Activated naive CD4-positive, alpha-beta T cell treated with anti-CD3 and anti-CD28 coated beads, Interleukin-2, amount 10 ng/mL, durations not matched to agents 7 days and 5 days (primary cell): Measurements from ENCODE around the gene SEMA5A.

Experiments used
- CTCF ChIA-PET: fragments of 350-600 bp; sonication (Branson Sonifier 250); formaldehyde crosslinking; loops from one replicate; lab custom pipeline; 2021; ENCODE audit warnings: antibody characterized with exemption; lab: Charles Lee
- DNase-seq: peaks from one replicate; pipeline ENCODE4 v3.0.0-alpha.2; 2020
- H3K27ac Mint-ChIP-seq: one replicate; pipeline ENCODE4 v1.8.0; 2021; ENCODE audit warnings: mild to moderate bottlenecking, moderate library complexity, mixed read lengths
- H3K27me3 Mint-ChIP-seq: one replicate; pipeline ENCODE4 v1.8.0; 2021; ENCODE audit warnings: mild to moderate bottlenecking, mixed read lengths
- H3K36me3 Mint-ChIP-seq: one replicate; pipeline ENCODE4 v1.8.0; 2021; ENCODE audit warnings: mixed read lengths
- H3K4me1 Mint-ChIP-seq: one replicate; pipeline ENCODE4 v1.8.0; 2021; ENCODE audit warnings: mixed read lengths
- H3K4me3 Mint-ChIP-seq: one replicate; pipeline ENCODE4 v1.8.0; 2021; ENCODE audit warnings: mild to moderate bottlenecking, moderate library complexity, mixed read lengths
- H3K9me3 Mint-ChIP-seq: one replicate; pipeline ENCODE4 v1.8.0; 2021; ENCODE audit warnings: mixed read lengths

SEMA5A gene

GRCh38 chr5:9545992-9546851 is at the start of gene SEMA5A:
SEMA5A (minus strand) TSS chr5:9546075; CDS start chr5:9379946, 166,129 bp downstream.
- H3K4me3 Mint-ChIP-seq = peak within 1 kb of the TSS; percentile 63
- DNase-seq = peak; percentile 37
- H3K36me3 Mint-ChIP-seq = no peaks in the 10 kb centered on the region
- peaks cover 9% of the 10 kb centered on the region for H3K4me1 Mint-ChIP-seq
- peaks cover 30% of the 10 kb centered on the region for H3K27me3 Mint-ChIP-seq
- CTCF ChIA-PET = no interaction called here
- no peak within 1 kb of the TSS for H3K27ac Mint-ChIP-seq
- H3K9me3 Mint-ChIP-seq = no peaks in the 10 kb centered on the region

GRCh38 chr5:9594913-9595312 is 49.0 kb upstream of the SEMA5A start:
- Mint-ChIP-seq H3K27ac (no peak overlapping the region), H3K36me3 (no peaks in the 10 kb centered on the region), H3K4me1 (no peaks in the 10 kb centered on the region), H3K9me3 (peaks cover 2% of the 10 kb centered on the region), H3K4me3 (no peak overlapping the region), H3K27me3 (peaks cover 5% of the 10 kb centered on the region)
- CTCF ChIA-PET = no interaction called here
- DNase-seq = no peak

GRCh38 chr5:9589049-9589835 is 43.4 kb upstream of the SEMA5A start:
- peaks cover 4% of the 10 kb centered on the region for H3K9me3 Mint-ChIP-seq
- no peak for DNase-seq
- H3K36me3 Mint-ChIP-seq = no peaks in the 10 kb centered on the region
- CTCF ChIA-PET = no interaction called here
- no peak overlapping the region for H3K27ac Mint-ChIP-seq
- H3K4me1 Mint-ChIP-seq = no peaks in the 10 kb centered on the region
- H3K4me3 Mint-ChIP-seq = no peak overlapping the region
- no peaks in the 10 kb centered on the region for H3K27me3 Mint-ChIP-seq

GRCh38 chr5:9588254-9588653 is 42.4 kb upstream of the SEMA5A start:
- H3K27me3 Mint-ChIP-seq = no peaks in the 10 kb centered on the region
- H3K4me1 Mint-ChIP-seq = no peaks in the 10 kb centered on the region
- H3K4me3 Mint-ChIP-seq = no peak overlapping the region
- no peak overlapping the region for H3K27ac Mint-ChIP-seq
- CTCF ChIA-PET = no interaction called here
- H3K9me3 Mint-ChIP-seq = peaks cover 4% of the 10 kb centered on the region
- no peak for DNase-seq
- H3K36me3 Mint-ChIP-seq = no peaks in the 10 kb centered on the region

- Mint-ChIP-seq H3K9me3 (peaks cover 4% of the 10 kb centered on the region), H3K27ac (no peak overlapping the region), H3K36me3 (no peaks in the 10 kb centered on the region), H3K27me3 (no peaks in the 10 kb centered on the region), H3K4me3 (no peak overlapping the region), H3K4me1 (no peaks in the 10 kb centered on the region)
- no peak for DNase-seq
- CTCF ChIA-PET = no interaction called here
Measured at GRCh38 chr5:9587135-9587534, 41.3 kb upstream of the SEMA5A start.

- H3K36me3 Mint-ChIP-seq = no peaks in the 10 kb centered on the region
- no peaks in the 10 kb centered on the region for H3K9me3 Mint-ChIP-seq
- no peaks in the 10 kb centered on the region for H3K27me3 Mint-ChIP-seq
- H3K4me3 Mint-ChIP-seq = no peak overlapping the region
- no peaks in the 10 kb centered on the region for H3K4me1 Mint-ChIP-seq
- CTCF ChIA-PET = no interaction called here
- no peak for DNase-seq
- no peak overlapping the region for H3K27ac Mint-ChIP-seq
Measured at GRCh38 chr5:9582406-9582805, 36.5 kb upstream of the SEMA5A start.

GRCh38 chr5:9573796-9574195 is 27.9 kb upstream of the SEMA5A start:
- no peak for DNase-seq
- Mint-ChIP-seq H3K36me3 (no peaks in the 10 kb centered on the region), H3K4me1 (no peaks in the 10 kb centered on the region), H3K9me3 (no peaks in the 10 kb centered on the region), H3K27me3 (no peaks in the 10 kb centered on the region), H3K27ac (no peak overlapping the region), H3K4me3 (no peak overlapping the region)
- CTCF ChIA-PET = no interaction called here

GRCh38 chr5:9572246-9572645 is 26.4 kb upstream of the SEMA5A start:
- Mint-ChIP-seq H3K9me3 (peaks cover 2% of the 10 kb centered on the region), H3K27me3 (no peaks in the 10 kb centered on the region), H3K4me3 (no peak overlapping the region), H3K27ac (no peak overlapping the region), H3K4me1 (no peaks in the 10 kb centered on the region), H3K36me3 (no peaks in the 10 kb centered on the region)
- no peak for DNase-seq
- CTCF ChIA-PET = no interaction called here

GRCh38 chr5:9570876-9571275 is 25.0 kb upstream of the SEMA5A start:
- peaks cover 5% of the 10 kb centered on the region for H3K9me3 Mint-ChIP-seq
- no peaks in the 10 kb centered on the region for H3K36me3 Mint-ChIP-seq
- no peaks in the 10 kb centered on the region for H3K27me3 Mint-ChIP-seq
- no peaks in the 10 kb centered on the region for H3K4me1 Mint-ChIP-seq
- no peak overlapping the region for H3K27ac Mint-ChIP-seq
- H3K4me3 Mint-ChIP-seq = no peak overlapping the region
- DNase-seq = no peak
- CTCF ChIA-PET = no interaction called here

- no peak overlapping the region for H3K4me3 Mint-ChIP-seq
- H3K4me1 Mint-ChIP-seq = no peaks in the 10 kb centered on the region
- no peak overlapping the region for H3K27ac Mint-ChIP-seq
- H3K27me3 Mint-ChIP-seq = no peaks in the 10 kb centered on the region
- H3K36me3 Mint-ChIP-seq = no peaks in the 10 kb centered on the region
- CTCF ChIA-PET = no interaction called here
- no peak for DNase-seq
- peaks cover 6% of the 10 kb centered on the region for H3K9me3 Mint-ChIP-seq
Measured at GRCh38 chr5:9567039-9567438, 21.2 kb upstream of the SEMA5A start.

- H3K4me1 Mint-ChIP-seq = no peaks in the 10 kb centered on the region
- CTCF ChIA-PET = no interaction called here
Measured at GRCh38 chr5:9564752-9565151, 18.9 kb upstream of the SEMA5A start.

GRCh38 chr5:9562141-9562540 is 16.3 kb upstream of the SEMA5A start:
- peaks cover 4% of the 10 kb centered on the region for H3K9me3 Mint-ChIP-seq
- H3K27me3 Mint-ChIP-seq = no peaks in the 10 kb centered on the region
- CTCF ChIA-PET = no interaction called here
- no peaks in the 10 kb centered on the region for H3K36me3 Mint-ChIP-seq
- H3K27ac Mint-ChIP-seq = no peak overlapping the region
- no peak for DNase-seq
- no peaks in the 10 kb centered on the region for H3K4me1 Mint-ChIP-seq
- H3K4me3 Mint-ChIP-seq = no peak overlapping the region

More at GRCh38 chr5:9564752-9565151, 18.9 kb upstream of the SEMA5A start:
- H3K27me3 Mint-ChIP-seq = no peaks in the 10 kb centered on the region
- no peak overlapping the region for H3K4me3 Mint-ChIP-seq
- H3K9me3 Mint-ChIP-seq = peaks cover 6% of the 10 kb centered on the region
- no peak for DNase-seq
- H3K27ac Mint-ChIP-seq = no peak overlapping the region
- no peaks in the 10 kb centered on the region for H3K36me3 Mint-ChIP-seq

- CTCF ChIA-PET = no interaction called here
- H3K4me1 Mint-ChIP-seq = no peaks in the 10 kb centered on the region
- H3K4me3 Mint-ChIP-seq = no peak overlapping the region
- no peaks in the 10 kb centered on the region for H3K9me3 Mint-ChIP-seq
- DNase-seq = no peak
- no peaks in the 10 kb centered on the region for H3K27me3 Mint-ChIP-seq
- H3K27ac Mint-ChIP-seq = no peak overlapping the region
- no peaks in the 10 kb centered on the region for H3K36me3 Mint-ChIP-seq
Measured at GRCh38 chr5:9559965-9560364, 14.1 kb upstream of the SEMA5A start.

- no peak for DNase-seq
- CTCF ChIA-PET = no interaction called here
- Mint-ChIP-seq H3K27ac (no peak overlapping the region), H3K9me3 (no peaks in the 10 kb centered on the region), H3K27me3 (no peaks in the 10 kb centered on the region), H3K36me3 (no peaks in the 10 kb centered on the region), H3K4me3 (no peak overlapping the region), H3K4me1 (no peaks in the 10 kb centered on the region)
Measured at GRCh38 chr5:9558319-9558965, 12.6 kb upstream of the SEMA5A start.
